IPS-18a (cell line): ENCODE measurements around the gene LEFTY2.
"Not testable (repeated sequence)": the region's sequence is repeated elsewhere in the genome, so short reads cannot be mapped to it uniquely, and the experiment has no call there.

Experiments
- H3K27ac ChIP-seq: one replicate; pipeline ENCODE4 v1.5.1; 2013; ENCODE audit warnings: low read length
- H3K27me3 ChIP-seq: one replicate; pipeline ENCODE4 v1.6.1; 2013; ENCODE audit warnings: mild to moderate bottlenecking, low read length; ENCODE audit not compliant: control insufficient read depth, insufficient read depth
- H3K36me3 ChIP-seq: one replicate; pipeline ENCODE4 v1.6.1; 2013; ENCODE audit warnings: low read depth, low read length; ENCODE audit not compliant: control insufficient read depth
- H3K4me1 ChIP-seq: one replicate; pipeline ENCODE4 v1.6.1; 2013; ENCODE audit warnings: low read depth, low read length; ENCODE audit not compliant: control insufficient read depth
- H3K4me3 ChIP-seq: one replicate; pipeline ENCODE4 v1.5.1; 2013; ENCODE audit warnings: low read length
- H3K9ac ChIP-seq: one replicate; pipeline ENCODE4 v1.6.1; 2013; ENCODE audit warnings: mild to moderate bottlenecking, low read length, moderate library complexity
- H3K9me3 ChIP-seq: one replicate; pipeline ENCODE4 v1.6.1; 2013; ENCODE audit warnings: low read depth, low read length; ENCODE audit not compliant: control insufficient read depth

Gene LEFTY2

DNA sequence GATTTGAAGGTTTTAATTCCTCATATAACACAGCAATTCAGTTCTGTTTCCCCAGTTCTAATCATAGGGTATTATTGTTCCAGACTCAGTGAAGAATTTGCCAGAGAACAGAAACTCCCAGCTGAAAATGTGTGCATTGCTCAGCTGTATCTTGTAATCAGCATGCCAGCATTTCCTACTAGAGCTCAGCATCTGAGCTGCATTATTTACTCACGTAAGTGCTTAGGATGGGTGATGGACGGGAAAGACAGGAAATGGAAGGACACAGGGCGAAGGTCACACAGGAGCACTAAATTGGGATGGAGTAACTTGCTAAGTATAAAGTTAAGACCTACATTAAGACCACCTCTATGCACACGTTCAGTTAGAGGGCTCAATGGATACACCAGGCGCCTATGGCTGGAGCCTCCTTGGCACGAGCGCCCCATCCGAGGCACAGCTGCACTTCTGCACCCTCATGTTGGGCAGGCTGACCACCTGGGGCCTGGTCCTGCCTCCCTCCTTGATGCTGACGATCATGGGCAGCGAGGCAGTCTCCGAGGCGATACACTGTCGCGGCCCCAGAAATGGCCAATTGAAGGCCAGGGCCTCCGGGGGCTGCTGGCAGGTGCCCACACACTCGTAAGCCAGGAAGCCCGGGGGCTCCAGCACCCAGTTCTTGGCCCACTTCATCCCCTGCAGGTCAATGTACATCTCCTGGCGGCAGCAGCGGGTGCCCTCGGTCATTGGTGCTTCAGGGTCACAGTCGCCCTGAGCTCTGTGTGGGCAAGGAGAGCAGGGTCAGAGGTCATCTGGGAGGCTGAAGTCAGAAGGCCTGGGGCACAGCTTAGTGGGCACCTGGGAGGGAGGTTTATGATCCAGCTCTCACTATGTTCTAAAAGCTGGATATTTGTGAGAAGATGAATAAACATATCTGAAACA is 3.7 kb downstream of the LEFTY2 start:
- no peak overlapping the region for H3K9ac ChIP-seq
- no peaks in the 10 kb centered on the region for H3K36me3 ChIP-seq
- H3K27me3 ChIP-seq = peaks cover 10% of the 10 kb centered on the region
- H3K4me1 ChIP-seq = no peaks in the 10 kb centered on the region
- no peaks in the 10 kb centered on the region for H3K9me3 ChIP-seq
- no peak overlapping the region for H3K27ac ChIP-seq
- no peak overlapping the region for H3K4me3 ChIP-seq

- H3K9ac ChIP-seq = no peak overlapping the region
- H3K4me3 ChIP-seq = no peak overlapping the region
- no peak overlapping the region for H3K27ac ChIP-seq
- H3K27me3 ChIP-seq = peaks cover 10% of the 10 kb centered on the region
- no peaks in the 10 kb centered on the region for H3K36me3 ChIP-seq
- no peaks in the 10 kb centered on the region for H3K9me3 ChIP-seq
- no peaks in the 10 kb centered on the region for H3K4me1 ChIP-seq
Measured at GRCh38 chr1:225936523-225936922, 4.5 kb downstream of the LEFTY2 start.

DNA sequence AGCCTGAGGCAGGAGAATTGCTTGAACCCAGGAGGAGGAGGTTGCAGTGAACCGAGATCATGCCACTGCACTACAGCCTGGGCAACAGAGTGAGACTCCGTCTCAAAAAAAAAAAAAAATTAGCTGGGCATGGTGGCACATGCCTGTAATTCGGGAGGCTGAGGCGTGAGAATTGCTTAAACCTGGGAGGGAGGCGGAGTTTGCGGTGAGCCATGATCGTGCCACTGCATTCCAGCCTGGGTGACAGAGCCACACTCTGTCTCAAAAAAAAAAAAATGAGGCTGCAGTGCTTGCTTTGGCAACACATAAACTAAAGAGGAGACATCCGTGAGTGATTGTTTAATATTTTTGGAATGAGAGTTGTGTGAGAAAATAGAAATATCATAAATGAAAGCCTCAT is 4.9 kb downstream of the LEFTY2 start:
- not testable (repeated sequence) for H3K27ac ChIP-seq

DNA sequence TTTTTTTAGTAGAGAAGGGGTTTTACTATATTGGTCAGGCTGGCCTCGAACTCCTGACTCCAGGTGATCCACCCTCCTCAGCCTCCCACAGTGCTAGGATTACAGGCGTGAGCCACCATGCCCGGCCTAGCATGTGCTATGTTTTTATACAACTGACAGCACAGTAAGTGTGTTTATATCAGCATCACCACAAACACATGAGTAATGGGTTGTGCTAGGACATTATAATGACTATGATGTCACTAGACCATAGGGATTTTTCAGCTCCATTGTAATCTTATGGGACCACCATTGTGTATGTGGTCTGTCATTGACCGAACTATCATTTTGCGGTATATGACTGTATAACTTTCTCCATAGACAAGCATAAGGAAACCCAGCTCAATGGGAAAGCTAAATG is 6.3 kb downstream of the LEFTY2 start:
- no peaks in the 10 kb centered on the region for H3K4me1 ChIP-seq
- no peak overlapping the region for H3K4me3 ChIP-seq
- no peaks in the 10 kb centered on the region for H3K36me3 ChIP-seq
- no peaks in the 10 kb centered on the region for H3K9me3 ChIP-seq
- H3K27me3 ChIP-seq = no peaks in the 10 kb centered on the region
- no peak overlapping the region for H3K9ac ChIP-seq
- no peak overlapping the region for H3K27ac ChIP-seq

More for the DNA sequence above, 4.9 kb downstream of the LEFTY2 start:
- not testable (repeated sequence) for H3K4me1 ChIP-seq, H3K9ac ChIP-seq, H3K9me3 ChIP-seq, H3K36me3 ChIP-seq, H3K4me3 ChIP-seq, H3K27me3 ChIP-seq

DNA sequence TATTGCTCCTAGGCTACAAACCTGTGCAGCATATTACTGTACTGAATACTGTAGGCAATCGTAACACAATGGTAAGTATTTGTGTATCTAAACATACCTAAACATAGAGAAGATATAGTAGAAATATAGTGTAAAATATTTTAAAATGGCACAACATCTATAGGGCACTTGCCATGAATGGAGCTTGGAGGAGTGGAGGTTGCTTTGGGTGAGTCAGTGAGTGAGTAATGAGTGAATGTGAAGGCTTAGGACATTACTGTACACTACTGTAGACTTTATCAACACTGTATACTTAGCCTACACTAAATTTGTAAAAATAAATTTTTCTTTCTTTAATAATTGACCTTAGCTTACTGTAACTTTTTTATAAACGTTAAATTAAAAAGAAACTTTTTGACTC is 7.9 kb downstream of the LEFTY2 start:
- Histone ChIP-seq H3K27ac (no peak overlapping the region), H3K36me3 (no peaks in the 10 kb centered on the region), H3K27me3 (no peaks in the 10 kb centered on the region), H3K4me3 (no peak overlapping the region), H3K9ac (no peak overlapping the region), H3K9me3 (no peaks in the 10 kb centered on the region), H3K4me1 (no peaks in the 10 kb centered on the region)

DNA sequence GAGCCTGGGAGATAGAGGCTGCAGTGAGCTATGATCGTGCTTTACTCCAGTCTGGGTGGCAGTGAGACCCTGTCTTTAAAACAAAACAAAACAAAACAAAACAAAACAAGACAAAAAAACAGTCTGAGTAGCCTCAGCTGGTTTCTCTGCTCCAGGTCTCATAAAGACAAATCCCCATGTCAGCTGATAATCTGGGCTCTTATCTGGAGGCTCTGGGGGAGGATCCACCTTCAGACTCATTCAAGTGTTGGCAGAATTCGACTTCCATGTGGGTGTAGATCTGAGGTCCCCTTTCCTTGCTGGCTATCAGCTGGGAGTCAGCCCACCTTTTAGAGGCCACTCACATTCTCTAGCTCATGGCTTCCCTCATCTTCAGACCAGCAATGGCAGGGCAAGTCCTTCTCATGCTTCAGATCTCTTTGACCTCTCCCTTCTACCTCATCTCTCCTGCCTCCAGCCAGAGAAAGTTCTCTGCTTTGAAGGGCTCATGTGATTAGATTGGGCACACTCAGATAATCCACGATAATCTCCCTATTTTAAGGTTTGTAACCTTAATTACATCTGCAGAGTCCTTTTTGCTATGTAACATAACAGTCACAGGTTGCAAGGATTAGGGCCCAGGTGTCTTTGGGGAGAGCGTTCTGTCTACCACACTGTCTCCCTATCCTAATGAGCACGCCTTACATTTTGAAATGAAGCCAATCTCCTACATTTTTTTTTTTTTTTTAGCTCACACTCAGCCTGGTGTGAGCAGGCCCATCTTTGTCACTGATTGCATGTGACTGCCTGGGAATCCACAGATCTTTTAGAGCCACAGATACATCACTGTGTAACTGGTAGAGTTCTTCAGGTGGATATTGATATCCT is 9.5 kb downstream of the LEFTY2 start:
- Histone ChIP-seq H3K9ac (no peak overlapping the region), H3K27me3 (no peaks in the 10 kb centered on the region), H3K27ac (no peak overlapping the region), H3K4me3 (no peak overlapping the region), H3K36me3 (no peaks in the 10 kb centered on the region), H3K9me3 (no peaks in the 10 kb centered on the region), H3K4me1 (no peaks in the 10 kb centered on the region)

- Histone ChIP-seq H3K27me3 (no peaks in the 10 kb centered on the region), H3K9ac (no peak overlapping the region), H3K27ac (no peak overlapping the region)
Measured at GRCh38 chr1:225930566-225930965, 10.5 kb downstream of the LEFTY2 start.

GRCh38 chr1:225929462-225929861 is 11.6 kb downstream of the LEFTY2 start:
- H3K27me3 ChIP-seq, H3K4me3 ChIP-seq, H3K9ac ChIP-seq, H3K9me3 ChIP-seq, H3K36me3 ChIP-seq, H3K4me1 ChIP-seq, H3K27ac ChIP-seq: not testable (repeated sequence)

More at GRCh38 chr1:225930566-225930965, 10.5 kb downstream of the LEFTY2 start:
- H3K9me3 ChIP-seq = no peaks in the 10 kb centered on the region
- no peak overlapping the region for H3K4me3 ChIP-seq
- no peaks in the 10 kb centered on the region for H3K4me1 ChIP-seq
- no peaks in the 10 kb centered on the region for H3K36me3 ChIP-seq

DNA sequence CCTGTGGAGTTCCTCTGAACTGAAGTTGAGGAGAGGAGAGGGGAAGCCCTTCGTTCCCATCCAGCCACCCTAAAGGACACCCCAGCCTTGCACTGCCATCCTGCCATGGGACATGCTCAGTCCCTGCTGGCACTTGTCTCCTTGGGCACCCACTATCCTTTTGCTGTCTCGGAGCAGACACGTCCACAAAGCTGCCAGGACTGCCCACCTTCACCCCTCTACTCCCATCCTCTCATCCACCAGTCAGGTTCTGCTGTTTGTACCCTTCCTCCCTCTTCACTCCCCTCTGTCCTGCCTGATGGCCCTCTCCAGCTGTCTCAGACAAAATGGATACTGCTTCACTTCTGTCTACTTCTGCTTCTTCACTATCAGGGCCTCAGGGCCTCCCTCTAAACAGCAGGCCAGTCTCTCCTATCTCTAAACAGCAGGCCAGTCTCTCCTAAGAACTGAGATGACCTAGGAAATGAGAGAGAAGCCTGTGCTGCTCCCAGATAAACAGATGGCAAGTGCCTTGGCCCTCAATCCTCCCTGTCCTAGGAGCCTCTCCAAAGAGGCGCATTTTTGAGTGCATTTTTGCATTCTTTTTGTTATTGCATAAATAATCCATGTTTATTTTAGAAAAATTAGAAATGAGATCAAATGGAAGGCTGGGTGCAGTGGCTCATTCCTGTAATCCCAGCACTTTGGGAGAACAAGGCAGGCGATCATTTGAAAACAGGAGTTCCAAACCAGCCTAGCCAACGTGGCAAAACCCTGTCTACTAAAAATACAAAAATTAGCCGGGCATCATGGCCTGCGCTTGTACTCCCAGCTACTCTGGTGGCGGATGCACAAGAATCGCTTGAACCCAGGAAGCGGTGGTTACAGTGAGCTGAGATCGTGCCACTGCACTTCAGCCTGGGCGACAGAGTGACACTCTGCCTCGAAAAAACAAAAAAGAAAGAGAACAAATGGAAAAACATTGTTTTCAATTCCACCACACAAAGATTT is 12.5 kb downstream of the LEFTY2 start:
- Histone ChIP-seq H3K27me3 (no peaks in the 10 kb centered on the region), H3K4me3 (no peak overlapping the region), H3K9me3 (no peaks in the 10 kb centered on the region), H3K4me1 (no peaks in the 10 kb centered on the region), H3K9ac (no peak overlapping the region), H3K36me3 (no peaks in the 10 kb centered on the region), H3K27ac (no peak overlapping the region)

GRCh38 chr1:225926551-225927113 is 14.4 kb downstream of the LEFTY2 start:
- peaks cover 6% of the 10 kb centered on the region for H3K36me3 ChIP-seq

More at GRCh38 chr1:225926551-225927113, 14.4 kb downstream of the LEFTY2 start:
- H3K4me1 ChIP-seq = no peaks in the 10 kb centered on the region
- H3K27me3 ChIP-seq = no peaks in the 10 kb centered on the region
- H3K27ac ChIP-seq = no peak overlapping the region
- H3K4me3 ChIP-seq = no peak overlapping the region
- H3K9ac ChIP-seq = no peak overlapping the region
- H3K9me3 ChIP-seq = no peaks in the 10 kb centered on the region
